GM19372 (cell line): ENCODE results near the gene ARHGEF7.
"Not testable (repeated sequence)": the region's sequence is repeated elsewhere in the genome, so short reads cannot be mapped to it uniquely, and the experiment has no call there.

Source experiments
- ATAC-seq: cut with Tn5 transposase; IDR thresholded peaks from one replicate; pipeline ENCODE4 v1.9.1; 2021; ENCODE audit warnings: mild to moderate bottlenecking, low read depth, moderate library complexity; ENCODE audit not compliant: unreplicated experiment

ARHGEF7 gene

GRCh38 chr13:111245576-111246384 is 130.7 kb downstream of the ARHGEF7 start:
- ATAC-seq = no peak

GRCh38 chr13:111247552-111247951 is 132.4 kb downstream of the ARHGEF7 start:
- no peak for ATAC-seq

DNA sequence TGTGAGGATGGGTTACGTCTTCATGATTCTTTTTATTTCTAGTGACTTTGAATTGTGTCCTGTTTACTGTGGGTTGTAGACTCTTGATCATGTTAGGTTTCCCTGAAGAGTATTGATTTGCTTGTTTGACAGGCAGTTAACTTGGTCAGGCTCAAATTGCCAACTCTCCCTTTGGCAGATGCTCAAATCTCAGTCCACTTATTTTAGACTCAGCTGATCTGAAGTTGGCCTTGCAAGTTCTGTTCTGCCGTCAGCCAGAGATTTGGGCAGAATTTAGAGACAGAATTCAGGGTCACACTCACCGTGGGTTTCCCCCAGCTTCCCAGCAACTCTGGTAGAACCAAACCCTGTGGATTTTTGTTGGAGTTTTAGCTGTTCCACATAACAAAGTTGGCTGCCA is 133.7 kb downstream of the ARHGEF7 start:
- no peak for ATAC-seq

DNA sequence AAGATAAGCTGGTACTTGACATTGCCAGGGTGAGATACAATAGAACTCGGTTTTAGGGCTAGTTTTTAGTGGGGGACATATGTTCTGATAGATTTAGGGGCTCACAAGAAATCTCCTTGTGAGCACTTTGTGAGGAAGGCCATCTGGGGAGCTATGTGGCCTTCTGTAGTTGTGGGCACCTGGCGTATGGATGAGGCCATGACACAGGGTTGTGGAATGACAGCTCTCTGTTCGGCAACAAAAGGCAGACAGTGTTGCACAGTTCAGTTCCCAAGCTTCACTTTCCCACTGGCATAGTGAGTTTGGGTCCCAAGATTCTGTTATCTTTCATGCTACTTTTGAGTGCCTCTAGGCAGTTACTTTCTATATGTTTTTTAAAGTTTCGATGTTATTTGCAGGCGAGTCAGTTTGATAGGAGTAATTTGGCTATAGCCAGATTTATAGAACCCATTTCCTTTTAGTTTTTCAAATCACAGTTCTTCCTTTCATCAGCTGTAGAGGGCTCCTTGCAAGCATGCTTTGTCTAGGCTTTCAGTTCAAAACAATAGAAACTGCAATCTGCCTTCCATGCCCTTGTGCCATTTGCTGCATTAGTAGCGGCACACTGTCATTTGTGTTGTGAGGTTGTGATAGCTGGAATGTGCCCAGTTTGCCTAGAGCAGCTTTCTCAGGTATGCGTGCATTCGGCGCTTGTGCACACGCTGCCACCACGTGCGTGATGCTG is 134.7 kb downstream of the ARHGEF7 start:
- no peak for ATAC-seq

- ATAC-seq = no peak
Observed at GRCh38 chr13:111251646-111252445, 136.7 kb downstream of the ARHGEF7 start.

GRCh38 chr13:111252446-111253364 is 137.6 kb downstream of the ARHGEF7 start:
- ATAC-seq = no peak

DNA sequence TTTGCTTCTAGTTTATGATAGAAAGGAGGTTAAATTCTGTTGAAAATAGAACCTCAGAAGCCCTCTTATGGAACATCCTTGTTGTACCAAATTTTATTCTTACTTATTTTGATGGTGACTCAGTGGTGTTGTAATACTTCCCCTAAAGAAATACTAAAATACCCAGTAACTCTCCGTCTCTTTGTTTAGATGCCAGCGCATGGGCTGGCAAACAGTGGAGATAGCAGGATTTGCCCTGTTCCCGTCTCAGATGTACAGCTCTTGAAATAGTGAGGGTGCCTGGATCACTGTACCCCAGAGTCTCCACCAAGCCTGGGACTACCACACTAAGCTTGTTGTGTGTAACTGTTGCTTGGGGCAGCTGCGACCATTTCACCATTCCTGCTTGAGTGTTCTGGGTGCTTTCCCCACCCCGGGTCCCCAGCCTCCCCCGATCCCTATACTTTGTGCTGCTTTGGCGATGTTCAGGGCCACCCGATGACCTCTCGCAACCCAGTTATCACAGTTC is 138.3 kb downstream of the ARHGEF7 start:
- ATAC-seq = no peak

- ATAC-seq = no peak
Observed at GRCh38 chr13:111255228-111255790, 140.2 kb downstream of the ARHGEF7 start.

GRCh38 chr13:111256458-111256857 is 141.3 kb downstream of the ARHGEF7 start:
- ATAC-seq = no peak

GRCh38 chr13:111256946-111257345 is 141.8 kb downstream of the ARHGEF7 start:
- ATAC-seq = no peak

DNA sequence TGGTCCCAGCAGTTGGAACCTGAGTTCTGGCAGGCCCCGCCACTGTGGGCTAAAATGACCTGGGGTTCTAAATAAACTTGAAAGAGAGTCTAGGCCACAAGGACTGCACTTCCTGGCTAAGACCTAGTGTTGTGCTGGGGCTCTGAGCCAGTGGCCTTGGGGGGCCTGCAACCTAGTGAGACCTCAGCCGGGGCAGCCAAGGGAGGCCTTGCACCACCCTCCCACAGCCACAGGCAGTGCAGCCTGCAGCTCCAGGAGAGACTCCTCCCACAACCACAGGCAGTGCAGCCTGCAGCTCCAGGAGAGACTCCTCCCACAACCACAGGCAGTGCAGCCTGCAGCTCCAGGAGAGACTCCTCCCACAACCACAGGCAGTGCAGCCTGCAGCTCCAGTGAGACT is 142.8 kb downstream of the ARHGEF7 start:
- ATAC-seq = not testable (repeated sequence)

GRCh38 chr13:111258637-111259036 is 143.5 kb downstream of the ARHGEF7 start:
- no peak for ATAC-seq

GRCh38 chr13:111259058-111259457 is 143.9 kb downstream of the ARHGEF7 start:
- ATAC-seq = no peak

DNA sequence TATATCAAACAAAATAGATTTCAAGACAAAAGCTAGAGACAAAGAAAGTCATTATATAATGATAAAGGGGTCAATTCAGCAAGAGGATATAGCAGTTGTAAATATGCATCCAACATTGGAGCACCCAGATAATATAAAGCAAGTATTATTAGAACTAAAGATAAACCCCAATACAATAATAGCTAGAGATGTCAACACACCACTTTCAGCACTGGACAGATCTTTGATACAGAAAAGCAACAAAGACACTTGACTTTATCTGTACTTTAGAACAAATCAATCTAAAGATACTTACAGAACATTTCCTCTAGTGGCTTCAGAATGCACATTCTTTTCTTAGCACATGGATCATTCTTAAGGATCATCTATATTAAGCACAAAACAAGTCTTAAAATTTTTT is 146.2 kb downstream of the ARHGEF7 start:
- ATAC-seq = no peak

DNA sequence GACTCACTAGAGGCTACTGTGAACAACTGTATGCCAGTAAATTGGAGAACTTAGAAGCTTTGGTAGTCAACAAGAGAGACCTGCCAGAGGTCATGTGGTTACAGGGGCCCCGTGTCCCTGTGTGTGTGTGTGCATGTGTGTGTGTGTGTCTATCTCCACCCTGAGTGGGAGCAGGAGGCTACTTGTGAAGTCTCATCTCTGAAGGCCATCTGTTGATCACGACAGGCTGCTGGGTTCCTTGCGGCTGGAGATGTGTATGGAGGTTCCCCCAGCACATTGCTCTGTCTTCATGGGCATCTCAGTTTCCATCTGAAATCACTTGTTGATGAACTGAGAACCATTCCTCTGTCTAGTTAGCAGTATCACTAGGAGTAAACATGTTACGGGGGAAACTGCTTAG is 147.2 kb downstream of the ARHGEF7 start:
- no peak for ATAC-seq

DNA sequence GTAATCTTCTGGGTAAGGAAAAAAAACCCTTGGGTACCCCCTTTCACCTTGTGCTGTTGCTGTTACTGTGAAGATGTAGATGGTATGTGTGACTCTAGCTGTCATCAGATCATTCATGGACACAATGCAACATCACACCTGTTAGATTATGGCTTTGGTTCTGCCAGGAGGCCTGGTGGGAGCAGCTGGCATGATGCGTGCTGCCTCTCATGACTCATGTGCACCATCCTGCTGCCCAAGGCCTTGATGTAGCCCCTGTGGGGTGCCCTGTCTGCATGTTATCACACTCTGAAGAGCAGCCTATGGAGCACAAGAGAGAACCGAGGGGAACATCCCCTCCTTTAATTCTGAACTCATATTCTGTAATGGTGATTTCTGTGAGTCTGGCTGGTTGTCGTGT is 147.6 kb downstream of the ARHGEF7 start:
- no peak for ATAC-seq

GRCh38 chr13:111263566-111263965 is 148.5 kb downstream of the ARHGEF7 start:
- no peak for ATAC-seq

DNA sequence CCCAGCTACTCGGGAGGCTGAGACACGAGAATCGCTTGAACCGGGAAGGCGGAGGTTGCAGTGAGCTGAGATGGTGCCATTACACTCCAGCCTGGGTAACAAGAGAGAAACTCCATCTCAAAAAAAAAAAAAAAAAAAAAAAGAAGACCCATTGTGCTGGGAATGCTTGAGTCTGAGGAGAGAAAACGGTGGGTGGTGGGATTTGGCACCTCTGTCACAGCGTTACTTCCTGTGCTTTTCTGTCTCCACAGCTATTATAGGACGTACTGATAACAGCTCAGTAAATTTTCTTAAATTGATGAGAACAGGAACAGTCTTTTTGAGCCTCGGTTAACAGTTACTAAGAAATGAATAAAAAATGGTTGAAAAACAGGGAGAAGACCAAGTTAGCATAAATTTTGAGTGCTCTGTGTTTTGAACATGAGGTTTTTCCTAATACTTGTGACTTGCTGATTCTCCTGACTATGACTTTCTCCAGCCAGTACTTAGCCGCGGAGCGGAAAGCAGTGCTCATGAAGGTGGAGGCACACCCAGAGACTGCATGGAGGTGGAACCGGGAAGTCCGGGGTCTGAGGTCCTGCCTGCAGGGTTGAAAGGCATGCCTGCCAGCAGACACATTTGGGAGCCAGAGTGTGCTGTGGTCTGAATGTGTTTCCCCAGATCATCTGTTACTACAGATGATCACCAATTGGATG is 150.0 kb downstream of the ARHGEF7 start:
- ATAC-seq = no peak

DNA sequence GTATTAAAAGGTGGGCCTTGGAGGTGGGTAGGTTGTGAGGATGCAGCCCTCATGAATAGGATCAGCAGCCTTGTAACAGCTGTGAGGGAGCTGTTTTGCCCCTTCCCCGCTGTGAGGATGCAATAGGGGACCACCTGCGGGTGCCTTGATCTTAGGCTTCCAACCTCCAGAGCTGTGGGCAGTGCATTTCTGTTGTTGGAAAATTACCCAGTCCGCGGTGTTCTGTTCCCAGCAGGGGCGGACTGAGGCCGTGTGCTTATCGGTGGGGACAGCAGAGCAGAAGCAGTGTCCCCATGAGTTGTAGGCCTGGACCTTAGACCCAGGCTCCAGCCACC is 150.6 kb downstream of the ARHGEF7 start:
- no peak for ATAC-seq
